ENCODE results near the gene BLACAT1.

BLACAT1 gene

GRCh38 chr1:205474571-205474970 lies 18.7 kb upstream of the BLACAT1 start:
- Histone ChIP-seq H3K4me1 (ENCODE audit: control insufficient read depth, insufficient read depth, low read length, poor library complexity, severe bottlenecking) (no peaks in the 10 kb centered on the region), H3K9me3 (ENCODE audit: control insufficient read depth, low read length) (no peaks in the 10 kb centered on the region), H3K27me3 (replicated peaks; ENCODE audit: control insufficient read depth, insufficient read depth, low read length, poor library complexity, severe bottlenecking) (peaks cover 4% of the 10 kb centered on the region), H3K36me3 (ENCODE audit: control insufficient read depth, insufficient read depth, low read length) (no peaks in the 10 kb centered on the region), H3K4me3 (ENCODE audit: insufficient read depth, low read depth, low read length, poor library complexity, severe bottlenecking) (no peak overlapping the region), H3K27ac (ENCODE audit: insufficient read depth, low read length, poor library complexity, severe bottlenecking) (no peak overlapping the region)
- DNase-seq: no peak

- H3K4me3 ChIP-seq (ENCODE audit: insufficient read depth, low read depth, low read length, poor library complexity, severe bottlenecking): no peak overlapping the region
- no peak for DNase-seq
- no peak overlapping the region for H3K27ac ChIP-seq (ENCODE audit: insufficient read depth, low read length, poor library complexity, severe bottlenecking)
- H3K9me3 ChIP-seq (ENCODE audit: control insufficient read depth, low read length): no peaks in the 10 kb centered on the region
- peaks cover 4% of the 10 kb centered on the region for H3K27me3 ChIP-seq (replicated peaks; ENCODE audit: control insufficient read depth, insufficient read depth, low read length, poor library complexity, severe bottlenecking)
- no peaks in the 10 kb centered on the region for H3K4me1 ChIP-seq (ENCODE audit: control insufficient read depth, insufficient read depth, low read length, poor library complexity, severe bottlenecking)
- H3K36me3 ChIP-seq (ENCODE audit: control insufficient read depth, insufficient read depth, low read length): no peaks in the 10 kb centered on the region
Observed at GRCh38 chr1:205473966-205474365, 18.1 kb upstream of the BLACAT1 start.

- Histone ChIP-seq H3K4me3 (ENCODE audit: insufficient read depth, low read depth, low read length, poor library complexity, severe bottlenecking) (no peak overlapping the region), H3K27ac (ENCODE audit: insufficient read depth, low read length, poor library complexity, severe bottlenecking) (no peak overlapping the region), H3K27me3 (replicated peaks; ENCODE audit: control insufficient read depth, insufficient read depth, low read length, poor library complexity, severe bottlenecking) (peaks cover 4% of the 10 kb centered on the region), H3K9me3 (ENCODE audit: control insufficient read depth, low read length) (no peaks in the 10 kb centered on the region), H3K4me1 (ENCODE audit: control insufficient read depth, insufficient read depth, low read length, poor library complexity, severe bottlenecking) (no peaks in the 10 kb centered on the region), H3K36me3 (ENCODE audit: control insufficient read depth, insufficient read depth, low read length) (no peaks in the 10 kb centered on the region)
- DNase-seq: no peak
Observed at GRCh38 chr1:205473475-205473874, 17.6 kb upstream of the BLACAT1 start.

- H3K27me3 ChIP-seq (replicated peaks; ENCODE audit: control insufficient read depth, insufficient read depth, low read length, poor library complexity, severe bottlenecking): peaks cover 4% of the 10 kb centered on the region
- H3K4me3 ChIP-seq (ENCODE audit: insufficient read depth, low read depth, low read length, poor library complexity, severe bottlenecking): no peak overlapping the region
- no peak for DNase-seq
- H3K36me3 ChIP-seq (ENCODE audit: control insufficient read depth, insufficient read depth, low read length): no peaks in the 10 kb centered on the region
- no peaks in the 10 kb centered on the region for H3K9me3 ChIP-seq (ENCODE audit: control insufficient read depth, low read length)
- no peaks in the 10 kb centered on the region for H3K4me1 ChIP-seq (ENCODE audit: control insufficient read depth, insufficient read depth, low read length, poor library complexity, severe bottlenecking)
- H3K27ac ChIP-seq (ENCODE audit: insufficient read depth, low read length, poor library complexity, severe bottlenecking): no peak overlapping the region
Observed at GRCh38 chr1:205472737-205473441, 17.0 kb upstream of the BLACAT1 start.

- DNase-seq: no peak
- Histone ChIP-seq H3K27ac (ENCODE audit: insufficient read depth, low read length, poor library complexity, severe bottlenecking) (no peak overlapping the region), H3K9me3 (ENCODE audit: control insufficient read depth, low read length) (no peaks in the 10 kb centered on the region), H3K4me1 (ENCODE audit: control insufficient read depth, insufficient read depth, low read length, poor library complexity, severe bottlenecking) (no peaks in the 10 kb centered on the region), H3K36me3 (ENCODE audit: control insufficient read depth, insufficient read depth, low read length) (no peaks in the 10 kb centered on the region), H3K27me3 (replicated peaks; ENCODE audit: control insufficient read depth, insufficient read depth, low read length, poor library complexity, severe bottlenecking) (peaks cover 4% of the 10 kb centered on the region), H3K4me3 (ENCODE audit: insufficient read depth, low read depth, low read length, poor library complexity, severe bottlenecking) (no peak overlapping the region)
Observed at GRCh38 chr1:205470131-205470530, 14.3 kb upstream of the BLACAT1 start.

GRCh38 chr1:205466595-205467220 lies 10.9 kb upstream of the BLACAT1 start:
- H3K4me3 ChIP-seq (ENCODE audit: insufficient read depth, low read depth, low read length, poor library complexity, severe bottlenecking): no peak overlapping the region
- H3K4me1 ChIP-seq (ENCODE audit: control insufficient read depth, insufficient read depth, low read length, poor library complexity, severe bottlenecking): no peaks in the 10 kb centered on the region
- no peak for DNase-seq
- H3K36me3 ChIP-seq (ENCODE audit: control insufficient read depth, insufficient read depth, low read length): no peaks in the 10 kb centered on the region
- no peaks in the 10 kb centered on the region for H3K27me3 ChIP-seq (replicated peaks; ENCODE audit: control insufficient read depth, insufficient read depth, low read length, poor library complexity, severe bottlenecking)
- no peaks in the 10 kb centered on the region for H3K9me3 ChIP-seq (ENCODE audit: control insufficient read depth, low read length)
- H3K27ac ChIP-seq (ENCODE audit: insufficient read depth, low read length, poor library complexity, severe bottlenecking): no peak overlapping the region

- Histone ChIP-seq H3K4me1 (ENCODE audit: control insufficient read depth, insufficient read depth, low read length, poor library complexity, severe bottlenecking) (no peaks in the 10 kb centered on the region), H3K4me3 (ENCODE audit: insufficient read depth, low read depth, low read length, poor library complexity, severe bottlenecking) (no peak overlapping the region), H3K27ac (ENCODE audit: insufficient read depth, low read length, poor library complexity, severe bottlenecking) (no peak overlapping the region), H3K36me3 (ENCODE audit: control insufficient read depth, insufficient read depth, low read length) (no peaks in the 10 kb centered on the region), H3K9me3 (ENCODE audit: control insufficient read depth, low read length) (no peaks in the 10 kb centered on the region), H3K27me3 (replicated peaks; ENCODE audit: control insufficient read depth, insufficient read depth, low read length, poor library complexity, severe bottlenecking) (no peaks in the 10 kb centered on the region)
- no peak for DNase-seq
Observed at GRCh38 chr1:205465392-205465791, 9.5 kb upstream of the BLACAT1 start.

- Histone ChIP-seq H3K27me3 (replicated peaks; ENCODE audit: control insufficient read depth, insufficient read depth, low read length, poor library complexity, severe bottlenecking) (peaks cover 42% of the 10 kb centered on the region), H3K27ac (ENCODE audit: insufficient read depth, low read length, poor library complexity, severe bottlenecking) (no peak overlapping the region), H3K4me3 (ENCODE audit: insufficient read depth, low read depth, low read length, poor library complexity, severe bottlenecking) (no peak overlapping the region), H3K4me1 (ENCODE audit: control insufficient read depth, insufficient read depth, low read length, poor library complexity, severe bottlenecking) (peaks cover 19% of the 10 kb centered on the region), H3K9me3 (ENCODE audit: control insufficient read depth, low read length) (no peaks in the 10 kb centered on the region), H3K36me3 (ENCODE audit: control insufficient read depth, insufficient read depth, low read length) (no peaks in the 10 kb centered on the region)
- DNase-seq: no peak
Observed at GRCh38 chr1:205458777-205459566, 3.1 kb upstream of the BLACAT1 start.

GRCh38 chr1:205456868-205457745 lies 1.3 kb upstream of the BLACAT1 start:
- no peaks in the 10 kb centered on the region for H3K9me3 ChIP-seq (ENCODE audit: control insufficient read depth, low read length)
- H3K4me3 ChIP-seq (ENCODE audit: insufficient read depth, low read depth, low read length, poor library complexity, severe bottlenecking): peak overlapping the region; percentile 46
- H3K36me3 ChIP-seq (ENCODE audit: control insufficient read depth, insufficient read depth, low read length): no peaks in the 10 kb centered on the region
- H3K27me3 ChIP-seq (replicated peaks; ENCODE audit: control insufficient read depth, insufficient read depth, low read length, poor library complexity, severe bottlenecking): peaks cover 48% of the 10 kb centered on the region
- peaks cover 19% of the 10 kb centered on the region for H3K4me1 ChIP-seq (ENCODE audit: control insufficient read depth, insufficient read depth, low read length, poor library complexity, severe bottlenecking)
- no peak overlapping the region for H3K27ac ChIP-seq (ENCODE audit: insufficient read depth, low read length, poor library complexity, severe bottlenecking)
- DNase-seq: no peak

Data from effector memory CD4-positive, alpha-beta T cell (primary cell).